ENCODE measurements around the gene MRPL39. TPM values are rescaled to one million over a fixed set of nuclear protein-coding genes. Genes with fewer than 3 reads are reported as not detected.

Gene MRPL39
- total and polyA plus RNA-seq, 7 experiments from 2014 or later: 7.6 to 53.6 (median 20.5) TPM

- ATAC-seq: peak; percentile 83
- H3K27ac ChIP-seq (ENCODE audit: low read depth, low read length): peak overlapping the region; percentile 42
- Mint-ChIP-seq H3K27ac (peak overlapping the region; percentile 80 to 94 (median 90)), H3K4me1 (peaks cover 16 to 71% (median 36%) of the 10 kb centered on the region in 7 donors), H3K4me3 (peak overlapping the region in 9 of 10 donors; percentile 72 to 92 (median 80)), H3K9me3 (no peaks in the 10 kb centered on the region), H3K27me3 (no peaks in the 10 kb centered on the region), H3K36me3 (peaks cover 0 to 34% (median 3%) of the 10 kb centered on the region in 5 donors)
- POLR2A ChIA-PET: interaction anchor here (0.6 to 1.2 kb wide), 3 partner anchors 10 to 36 kb away, joined by 3 to 6 read pairs (median 5); no protein-coding TSS in a partner anchor
- H3K9me3 ChIP-seq (ENCODE audit: control insufficient read depth in 2 of 3, low read length in 3 of 3): no peaks in the 10 kb centered on the region
- peak overlapping the region; percentile 33 for H3K4me3 ChIP-seq (ENCODE audit: low read length)
- intact Hi-C loops (cut with micrococcal nuclease): loop anchor here (1.0 to 5.0 kb wide), 8 partner anchors 10 to 162 kb away; partner anchors contain the start of genes MRPL39 (in 2 of the 2) and JAM2 (in 1 of the 2)
- peaks cover 4 to 21% of the 10 kb centered on the region in 2 donors for H3K4me1 ChIP-seq (ENCODE audit: control insufficient read depth in 2 of 2, insufficient read depth in 2 of 2, low read length in 2 of 2)
- H3K36me3 ChIP-seq (ENCODE audit: control insufficient read depth in 2 of 3, insufficient read depth in 3 of 3, low read length in 3 of 3): no peaks in the 10 kb centered on the region
- no peaks in the 10 kb centered on the region for H3K27me3 ChIP-seq (ENCODE audit: control insufficient read depth in 2 of 2, insufficient read depth in 2 of 2, low read length in 2 of 2)
- peak in 6 of 9 donors; percentile 13 to 39 (median 26) for DNase-seq
- CTCF ChIA-PET: interaction anchor here (0.7 to 1.2 kb wide), 2 partner anchors 11 to 12 kb away, joined by 3 to 4 read pairs; no protein-coding TSS in a partner anchor
Measured at GRCh38 chr21:25572861-25573310, 34.4 kb downstream of the MRPL39 start.

- Mint-ChIP-seq H3K9me3 (no peaks in the 10 kb centered on the region), H3K4me3 (no peak overlapping the region), H3K27ac (peak overlapping the region in 3 of 9 donors; percentile 15 to 50 (median 29)), H3K4me1 (peaks cover 19 to 72% (median 36%) of the 10 kb centered on the region in 7 donors), H3K27me3 (no peaks in the 10 kb centered on the region), H3K36me3 (peaks cover 0 to 34% (median 0%) of the 10 kb centered on the region in 5 donors)
- no peaks in the 10 kb centered on the region for H3K9me3 ChIP-seq (ENCODE audit: control insufficient read depth in 2 of 3, low read length in 3 of 3)
- H3K36me3 ChIP-seq (ENCODE audit: control insufficient read depth in 2 of 3, insufficient read depth in 3 of 3, low read length in 3 of 3): no peaks in the 10 kb centered on the region
- CTCF ChIA-PET: no interaction called here
- intact Hi-C loops (cut with micrococcal nuclease): loop anchor here in 1 of 2 donors (2.0 to 5.0 kb wide), 2 partner anchors 44 to 67 kb away; partner anchors contain the start of gene JAM2
- H3K4me3 ChIP-seq (ENCODE audit: low read length): no peak overlapping the region
- H3K27ac ChIP-seq (ENCODE audit: low read depth, low read length): no peak overlapping the region
- POLR2A ChIA-PET: no interaction called here
- DNase-seq: no peak
- H3K4me1 ChIP-seq (ENCODE audit: control insufficient read depth in 2 of 2, insufficient read depth in 2 of 2, low read length in 2 of 2): peaks cover 4 to 29% of the 10 kb centered on the region in 2 donors
- H3K27me3 ChIP-seq (ENCODE audit: control insufficient read depth in 2 of 2, insufficient read depth in 2 of 2, low read length in 2 of 2): no peaks in the 10 kb centered on the region
- no peak for ATAC-seq
Measured at GRCh38 chr21:25571726-25572121, 35.6 kb downstream of the MRPL39 start.

DNA sequence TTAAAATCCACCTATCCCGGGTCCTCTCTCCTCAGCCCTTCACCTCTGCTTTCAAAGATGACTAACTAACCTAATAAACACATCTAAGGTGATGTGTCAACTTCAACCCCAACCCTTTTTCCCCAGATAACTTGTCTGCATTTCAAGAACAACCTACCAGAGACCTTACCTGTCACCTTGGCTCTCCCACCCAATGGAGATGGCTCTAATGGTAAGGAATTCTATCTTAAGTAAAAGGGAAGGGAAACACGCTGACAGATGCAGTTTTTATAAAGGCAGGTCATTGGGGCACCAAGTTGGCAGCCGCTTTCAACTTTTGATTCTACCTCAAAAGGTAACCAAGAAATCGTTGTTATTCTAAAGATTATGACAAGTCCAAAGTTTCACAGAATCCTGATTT lies 37.6 kb downstream of the MRPL39 start:
- ChIA-PET CTCF (interaction anchor here (1.4 kb wide), 1 partner anchor 16 kb away, joined by 3 read pairs; no protein-coding TSS in a partner anchor), POLR2A (no interaction called here)
- DNase-seq (no peak), ATAC-seq (no peak)
- Histone ChIP-seq H3K9me3 (ENCODE audit: control insufficient read depth in 2 of 3, low read length in 3 of 3) (no peaks in the 10 kb centered on the region), H3K36me3 (ENCODE audit: control insufficient read depth in 2 of 3, insufficient read depth in 3 of 3, low read length in 3 of 3) (no peaks in the 10 kb centered on the region), H3K4me1 (ENCODE audit: control insufficient read depth in 2 of 2, insufficient read depth in 2 of 2, low read length in 2 of 2) (peaks cover 4 to 29% of the 10 kb centered on the region in 2 donors), H3K27ac (ENCODE audit: low read depth, low read length) (no peak overlapping the region), H3K27me3 (ENCODE audit: control insufficient read depth in 2 of 2, insufficient read depth in 2 of 2, low read length in 2 of 2) (no peaks in the 10 kb centered on the region), H3K4me3 (ENCODE audit: low read length) (no peak overlapping the region)
- H3K4me3 Mint-ChIP-seq: peak overlapping the region in 1 of 10 donors; percentile 61
- H3K36me3 Mint-ChIP-seq: peaks cover 0 to 31% (median 0%) of the 10 kb centered on the region in 5 donors
- H3K27me3 Mint-ChIP-seq: no peaks in the 10 kb centered on the region
- H3K9me3 Mint-ChIP-seq: no peaks in the 10 kb centered on the region
- H3K27ac Mint-ChIP-seq: peak overlapping the region in 5 of 9 donors; percentile 1 to 79 (median 42)
- peaks cover 19 to 74% (median 33%) of the 10 kb centered on the region in 7 donors for H3K4me1 Mint-ChIP-seq
- intact Hi-C loops (cut with micrococcal nuclease): loop anchor here in 1 of 2 donors (5.0 kb wide), 1 partner anchor 42 kb away; no protein-coding TSS in a partner anchor

DNA sequence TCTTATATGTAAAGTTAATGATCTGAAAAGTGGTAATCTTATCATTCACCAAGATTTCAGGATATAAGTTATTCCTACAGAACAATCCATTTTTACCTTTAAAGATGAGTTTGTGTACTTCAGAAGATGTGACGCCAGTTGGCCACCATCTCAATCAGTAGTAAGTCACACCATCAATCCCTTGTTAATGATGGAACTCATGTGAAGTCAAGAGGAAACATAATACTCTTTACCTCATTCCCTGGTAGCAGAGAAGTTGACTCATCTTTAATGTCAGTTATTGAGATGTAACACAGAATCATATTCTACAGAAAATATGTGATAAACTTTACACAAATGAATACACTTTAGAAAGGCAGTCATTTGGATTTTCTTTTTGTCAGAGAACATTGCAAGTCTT lies 38.2 kb downstream of the MRPL39 start:
- ATAC-seq (no peak), DNase-seq (no peak)
- CTCF ChIA-PET: interaction anchor here (1.4 kb wide), 1 partner anchor 15 kb away, joined by 3 read pairs; no protein-coding TSS in a partner anchor
- Mint-ChIP-seq H3K4me1 (peaks cover 19 to 79% (median 33%) of the 10 kb centered on the region in 7 donors), H3K27me3 (no peaks in the 10 kb centered on the region), H3K9me3 (no peaks in the 10 kb centered on the region), H3K27ac (no peak overlapping the region), H3K36me3 (peaks cover 0 to 31% (median 0%) of the 10 kb centered on the region in 5 donors), H3K4me3 (no peak overlapping the region)
- Histone ChIP-seq H3K9me3 (ENCODE audit: control insufficient read depth in 2 of 3, low read length in 3 of 3) (no peaks in the 10 kb centered on the region), H3K27ac (ENCODE audit: low read depth, low read length) (no peak overlapping the region), H3K4me3 (ENCODE audit: low read length) (no peak overlapping the region), H3K36me3 (ENCODE audit: control insufficient read depth in 2 of 3, insufficient read depth in 3 of 3, low read length in 3 of 3) (no peaks in the 10 kb centered on the region), H3K27me3 (ENCODE audit: control insufficient read depth in 2 of 2, insufficient read depth in 2 of 2, low read length in 2 of 2) (no peaks in the 10 kb centered on the region), H3K4me1 (ENCODE audit: control insufficient read depth in 2 of 2, insufficient read depth in 2 of 2, low read length in 2 of 2) (peaks cover 0 to 35% of the 10 kb centered on the region in 2 donors)
- POLR2A ChIA-PET: no interaction called here
- intact Hi-C loops (cut with micrococcal nuclease): no loop called here

GRCh38 chr21:25568246-25568645 lies 39.0 kb downstream of the MRPL39 start:
- H3K36me3 ChIP-seq (ENCODE audit: control insufficient read depth in 2 of 3, insufficient read depth in 3 of 3, low read length in 3 of 3): no peaks in the 10 kb centered on the region
- Mint-ChIP-seq H3K27ac (peak overlapping the region in 4 of 9 donors; percentile 36 to 64 (median 45)), H3K4me1 (peaks cover 23 to 80% (median 33%) of the 10 kb centered on the region in 7 donors), H3K36me3 (peaks cover 0 to 36% (median 0%) of the 10 kb centered on the region in 5 donors), H3K4me3 (peak overlapping the region in 1 of 10 donors; percentile 78), H3K27me3 (no peaks in the 10 kb centered on the region), H3K9me3 (no peaks in the 10 kb centered on the region)
- H3K9me3 ChIP-seq (ENCODE audit: control insufficient read depth in 2 of 3, low read length in 3 of 3): no peaks in the 10 kb centered on the region
- POLR2A ChIA-PET: interaction anchor here (0.7 kb wide), 1 partner anchor 497 kb away, joined by 3 read pairs; no protein-coding TSS in a partner anchor
- intact Hi-C loops (cut with micrococcal nuclease): no loop called here
- no peak overlapping the region for H3K27ac ChIP-seq (ENCODE audit: low read depth, low read length)
- CTCF ChIA-PET: interaction anchor here (0.7 to 1.4 kb wide), 2 partner anchors 14 to 26 kb away, joined by 3 to 4 read pairs; no protein-coding TSS in a partner anchor
- peak overlapping the region; percentile 20 for H3K4me3 ChIP-seq (ENCODE audit: low read length)
- peaks cover 6 to 35% of the 10 kb centered on the region in 2 donors for H3K4me1 ChIP-seq (ENCODE audit: control insufficient read depth in 2 of 2, insufficient read depth in 2 of 2, low read length in 2 of 2)
- no peak for ATAC-seq
- H3K27me3 ChIP-seq (ENCODE audit: control insufficient read depth in 2 of 2, insufficient read depth in 2 of 2, low read length in 2 of 2): no peaks in the 10 kb centered on the region
- DNase-seq: no peak

- H3K27me3 Mint-ChIP-seq: no peaks in the 10 kb centered on the region
- ChIA-PET POLR2A (no interaction called here), CTCF (no interaction called here)
- peak overlapping the region in 5 of 9 donors; percentile 5 to 83 (median 40) for H3K27ac Mint-ChIP-seq
- H3K9me3 Mint-ChIP-seq: no peaks in the 10 kb centered on the region
- DNase-seq: no peak
- Histone ChIP-seq H3K36me3 (ENCODE audit: control insufficient read depth in 2 of 3, insufficient read depth in 3 of 3, low read length in 3 of 3) (no peaks in the 10 kb centered on the region), H3K4me1 (ENCODE audit: control insufficient read depth in 2 of 2, insufficient read depth in 2 of 2, low read length in 2 of 2) (peaks cover 11 to 39% of the 10 kb centered on the region in 2 donors), H3K4me3 (ENCODE audit: low read length) (no peak overlapping the region), H3K9me3 (ENCODE audit: control insufficient read depth in 2 of 3, low read length in 3 of 3) (no peaks in the 10 kb centered on the region), H3K27ac (ENCODE audit: low read depth, low read length) (no peak overlapping the region), H3K27me3 (ENCODE audit: control insufficient read depth in 2 of 2, insufficient read depth in 2 of 2, low read length in 2 of 2) (no peaks in the 10 kb centered on the region)
- H3K36me3 Mint-ChIP-seq: peaks cover 0 to 36% (median 0%) of the 10 kb centered on the region in 5 donors
- H3K4me3 Mint-ChIP-seq: peak overlapping the region in 1 of 10 donors; percentile 79
- ATAC-seq: no peak
- intact Hi-C loops (cut with micrococcal nuclease): no loop called here
- H3K4me1 Mint-ChIP-seq: peaks cover 24 to 80% (median 33%) of the 10 kb centered on the region in 7 donors
Measured at GRCh38 chr21:25567472-25567871, 39.8 kb downstream of the MRPL39 start.

Measured in naive thymus-derived CD4-positive, alpha-beta T cell (primary cell).